ENCODE data around the gene DDX20.

Gene DDX20

GRCh38 chr1:111719674-111720132, 36.0 kb upstream of the DDX20 start:
- H3K4me3 ChIP-seq (ENCODE audit: low read length) = no peak overlapping the region
- TF ChIP-seq, protein P1, sequence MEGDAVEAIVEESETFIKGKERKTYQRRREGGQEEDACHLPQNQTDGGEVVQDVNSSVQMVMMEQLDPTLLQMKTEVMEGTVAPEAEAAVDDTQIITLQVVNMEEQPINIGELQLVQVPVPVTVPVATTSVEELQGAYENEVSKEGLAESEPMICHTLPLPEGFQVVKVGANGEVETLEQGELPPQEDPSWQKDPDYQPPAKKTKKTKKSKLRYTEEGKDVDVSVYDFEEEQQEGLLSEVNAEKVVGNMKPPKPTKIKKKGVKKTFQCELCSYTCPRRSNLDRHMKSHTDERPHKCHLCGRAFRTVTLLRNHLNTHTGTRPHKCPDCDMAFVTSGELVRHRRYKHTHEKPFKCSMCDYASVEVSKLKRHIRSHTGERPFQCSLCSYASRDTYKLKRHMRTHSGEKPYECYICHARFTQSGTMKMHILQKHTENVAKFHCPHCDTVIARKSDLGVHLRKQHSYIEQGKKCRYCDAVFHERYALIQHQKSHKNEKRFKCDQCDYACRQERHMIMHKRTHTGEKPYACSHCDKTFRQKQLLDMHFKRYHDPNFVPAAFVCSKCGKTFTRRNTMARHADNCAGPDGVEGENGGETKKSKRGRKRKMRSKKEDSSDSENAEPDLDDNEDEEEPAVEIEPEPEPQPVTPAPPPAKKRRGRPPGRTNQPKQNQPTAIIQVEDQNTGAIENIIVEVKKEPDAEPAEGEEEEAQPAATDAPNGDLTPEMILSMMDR (conservative IDR thresholded peaks at IDR 0.05; ENCODE audit: low read depth, low read length) = no peak

GRCh38 chr1:111720274-111720976, 35.3 kb upstream of the DDX20 start:
- no peak overlapping the region for H3K4me3 ChIP-seq (ENCODE audit: low read length)
- TF ChIP-seq, protein P1 (conservative IDR thresholded peaks at IDR 0.05; ENCODE audit: low read depth, low read length) = no peak
- DNase-seq (ENCODE audit: low read depth) = no peak

More at GRCh38 chr1:111719674-111720132, 36.0 kb upstream of the DDX20 start:
- DNase-seq (ENCODE audit: low read depth) = no peak

DNA sequence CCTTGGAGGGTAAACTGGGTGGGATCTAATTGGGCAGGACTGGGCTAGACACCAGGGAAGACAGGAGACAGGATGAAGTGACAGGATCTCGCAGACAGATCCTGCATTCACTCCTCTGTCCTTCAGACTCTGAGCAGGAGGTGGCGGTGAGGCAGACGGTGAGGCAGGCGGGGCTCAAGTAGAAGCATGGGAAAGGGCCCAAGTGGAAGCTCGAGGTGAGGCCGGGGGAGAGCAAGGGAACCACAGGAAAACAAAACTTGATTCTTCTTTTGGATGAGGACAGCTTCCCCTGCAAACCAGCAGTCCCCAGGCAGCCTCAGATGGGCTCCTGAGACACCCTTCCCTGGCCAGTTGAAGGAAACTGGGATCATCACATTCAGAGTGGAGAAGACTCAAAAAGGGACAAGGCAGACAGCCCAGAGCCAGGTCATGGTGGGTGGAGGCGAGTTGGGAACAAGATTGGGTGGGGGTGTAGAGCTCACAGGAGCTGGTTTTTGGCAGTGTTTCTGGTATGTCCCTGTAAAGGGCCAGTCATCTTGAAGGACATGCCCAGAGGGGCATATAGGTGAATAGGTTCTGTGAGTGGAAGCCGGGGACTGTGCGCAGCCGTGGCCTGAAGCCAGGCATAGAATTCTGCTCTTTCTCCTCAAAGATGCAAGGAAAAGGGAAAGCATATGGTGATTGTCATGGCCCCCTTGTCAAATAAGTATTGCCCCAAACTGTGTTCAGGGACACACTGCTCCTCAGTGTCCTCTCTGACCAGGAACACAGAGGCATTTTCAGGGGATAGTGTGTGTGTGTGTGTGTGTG, 34.5 kb upstream of the DDX20 start:
- H3K4me3 ChIP-seq (ENCODE audit: low read length) = no peak overlapping the region
- DNase-seq (ENCODE audit: low read depth) = no peak
- TF ChIP-seq, protein P1 (conservative IDR thresholded peaks at IDR 0.05; ENCODE audit: low read depth, low read length) = no peak

GRCh38 chr1:111723091-111723806, 32.5 kb upstream of the DDX20 start:
- DNase-seq (ENCODE audit: low read depth) = no peak
- TF ChIP-seq, protein P1 (conservative IDR thresholded peaks at IDR 0.05; ENCODE audit: low read depth, low read length) = no peak
- no peak overlapping the region for H3K4me3 ChIP-seq (ENCODE audit: low read length)

DNA sequence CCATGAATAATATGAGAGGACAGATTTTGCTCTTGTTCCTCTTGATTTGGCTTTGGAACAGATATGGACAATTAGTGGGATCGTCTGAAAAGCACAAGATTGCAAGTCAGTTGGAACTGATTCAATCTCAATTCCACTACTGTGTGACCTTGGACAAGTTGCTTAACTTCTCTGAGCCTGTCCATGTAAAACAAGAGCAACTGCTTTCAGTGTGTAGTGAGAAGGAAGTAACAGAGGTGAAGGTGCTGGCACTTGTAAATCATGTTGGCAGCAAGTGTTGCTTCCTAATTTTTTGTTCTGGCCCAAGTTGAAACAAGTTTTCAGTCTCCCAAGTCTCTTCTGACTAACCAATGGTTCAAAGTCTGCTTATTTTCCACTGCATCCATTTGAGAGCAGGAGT, 31.8 kb upstream of the DDX20 start:
- no peak for DNase-seq (ENCODE audit: low read depth)
- no peak overlapping the region for H3K4me3 ChIP-seq (ENCODE audit: low read length)
- TF ChIP-seq, protein P1 (conservative IDR thresholded peaks at IDR 0.05; ENCODE audit: low read depth, low read length) = no peak

DNA sequence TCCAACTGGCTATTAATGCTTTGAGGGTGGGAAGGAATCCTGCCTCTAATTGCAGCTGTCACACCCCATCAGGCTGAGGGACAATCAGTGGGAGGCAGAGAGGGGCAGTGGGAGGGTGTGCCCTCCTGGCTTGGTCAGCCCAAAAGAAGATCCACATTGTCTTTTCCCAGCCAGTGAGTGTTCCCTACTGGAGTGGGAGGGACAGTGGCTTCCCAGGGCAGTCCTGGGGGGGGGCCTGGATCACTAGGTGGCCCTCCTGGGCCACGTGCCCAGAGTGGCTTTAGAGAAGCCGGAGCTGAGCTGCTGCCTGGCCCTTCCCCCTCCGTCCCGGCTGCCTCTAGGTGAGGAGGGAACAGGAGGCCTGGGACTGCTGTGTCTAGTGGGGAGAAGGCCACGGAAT, 30.5 kb upstream of the DDX20 start:
- TF ChIP-seq, protein P1 (conservative IDR thresholded peaks at IDR 0.05; ENCODE audit: low read depth, low read length) = no peak
- no peak overlapping the region for H3K4me3 ChIP-seq (ENCODE audit: low read length)
- DNase-seq (ENCODE audit: low read depth) = no peak

Data from retinal pigment epithelial cell (primary cell).